Body of pancreas (tissue), 4 donors: ENCODE measurements around the gene ZNF26.

Experiments
- POLR2A ChIP-seq, 3 donors: fragments of 450-650 bp; IDR thresholded peaks; one replicate each; pipeline ENCODE4 v1.6.1; 2016; ENCODE audit warnings: antibody characterized with exemption in 3 of 3, mild to moderate bottlenecking in 2 of 3
- TF ChIP-seq, protein P1 (sequence below), 7 experiments: fragments of 450-650 bp in 4 of 7; fragments of 200-600 bp in 3 of 7; sonication (generic) in 3 of 7; IDR thresholded peaks; one replicate each; pipeline ENCODE4 v1.5.1; 2016 to 2019; ENCODE audit warnings: antibody characterized with exemption in 7 of 7

DNA sequence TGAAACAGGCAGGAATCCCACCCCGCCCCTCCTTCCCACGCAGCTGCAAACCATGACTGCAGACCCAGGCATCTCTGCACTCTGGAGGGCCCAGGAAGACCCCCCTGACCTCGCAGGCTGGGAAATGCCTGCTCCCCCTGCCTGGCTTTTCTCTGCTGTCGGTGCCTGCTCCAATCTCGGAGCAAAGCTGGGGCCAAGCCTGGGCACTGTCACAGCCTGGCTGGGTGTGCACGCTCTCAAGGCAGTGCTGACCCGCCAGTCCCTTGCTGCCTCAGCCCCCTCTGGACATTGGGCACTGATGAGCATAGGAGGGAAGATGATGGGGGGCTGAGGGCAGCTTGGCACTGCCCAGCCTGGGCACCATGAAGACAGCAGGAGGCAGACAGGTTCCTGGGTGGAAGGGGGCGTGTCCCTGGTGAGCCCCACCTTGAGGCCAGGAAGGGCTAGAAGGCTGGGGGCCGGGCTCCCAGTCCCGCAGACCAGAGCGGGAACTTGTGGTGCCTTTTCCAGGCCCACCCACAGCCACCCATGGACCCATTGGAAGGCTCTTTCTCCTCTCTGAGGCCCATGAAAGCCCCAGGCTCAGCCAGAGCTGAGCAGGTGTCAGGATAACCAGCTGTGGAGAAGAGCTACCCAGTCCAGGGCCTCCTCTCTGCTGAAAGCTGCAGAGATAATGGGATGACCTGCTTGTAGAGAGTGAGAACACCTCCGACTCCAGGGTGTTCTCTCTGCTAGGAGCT lies 19.3 kb upstream of the ZNF26 start:
- TF ChIP-seq, protein P1, sequence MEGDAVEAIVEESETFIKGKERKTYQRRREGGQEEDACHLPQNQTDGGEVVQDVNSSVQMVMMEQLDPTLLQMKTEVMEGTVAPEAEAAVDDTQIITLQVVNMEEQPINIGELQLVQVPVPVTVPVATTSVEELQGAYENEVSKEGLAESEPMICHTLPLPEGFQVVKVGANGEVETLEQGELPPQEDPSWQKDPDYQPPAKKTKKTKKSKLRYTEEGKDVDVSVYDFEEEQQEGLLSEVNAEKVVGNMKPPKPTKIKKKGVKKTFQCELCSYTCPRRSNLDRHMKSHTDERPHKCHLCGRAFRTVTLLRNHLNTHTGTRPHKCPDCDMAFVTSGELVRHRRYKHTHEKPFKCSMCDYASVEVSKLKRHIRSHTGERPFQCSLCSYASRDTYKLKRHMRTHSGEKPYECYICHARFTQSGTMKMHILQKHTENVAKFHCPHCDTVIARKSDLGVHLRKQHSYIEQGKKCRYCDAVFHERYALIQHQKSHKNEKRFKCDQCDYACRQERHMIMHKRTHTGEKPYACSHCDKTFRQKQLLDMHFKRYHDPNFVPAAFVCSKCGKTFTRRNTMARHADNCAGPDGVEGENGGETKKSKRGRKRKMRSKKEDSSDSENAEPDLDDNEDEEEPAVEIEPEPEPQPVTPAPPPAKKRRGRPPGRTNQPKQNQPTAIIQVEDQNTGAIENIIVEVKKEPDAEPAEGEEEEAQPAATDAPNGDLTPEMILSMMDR (IDR thresholded peaks at IDR 0.05), result no peak
- no peak for TF ChIP-seq POLR2A (IDR thresholded peaks at IDR 0.05)
